Hepatocyte (in vitro differentiated cells): ENCODE results near the gene CCDC136. TPM values are rescaled to one million over a fixed set of nuclear protein-coding genes. Genes with fewer than 3 reads are reported as not detected.

Experiments
- DNase-seq: peaks from one replicate; pipeline ENCODE4 v3.0.0-alpha.2; 2016; ENCODE audit warnings: low spot score
- H2AFZ ChIP-seq: fragments of 200-600 bp; sonication (generic); 2 replicates; pipeline ENCODE4 v1.6.0; 2016; ENCODE audit warnings: antibody characterized with exemption, mild to moderate bottlenecking
- H3K27ac ChIP-seq: fragments of 200-600 bp; sonication (generic); 2 replicates; pipeline ENCODE4 v1.5.1; 2016; ENCODE audit warnings: mild to moderate bottlenecking
- H3K27me3 ChIP-seq: fragments of 200-600 bp; sonication (generic); 2 replicates; pipeline ENCODE4 v1.6.1; 2016
- H3K36me3 ChIP-seq: fragments of 200-600 bp; sonication (generic); replicated peaks from 2 replicates; pipeline ENCODE4 v1.5.1; 2016; ENCODE audit warnings: low read depth; ENCODE audit not compliant: insufficient read depth
- H3K4me1 ChIP-seq: fragments of 200-600 bp; sonication (generic); 2 replicates; pipeline ENCODE4 v1.5.1; 2016; ENCODE audit warnings: mild to moderate bottlenecking, moderate library complexity; ENCODE audit not compliant: insufficient read depth
- H3K4me2 ChIP-seq: fragments of 200-600 bp; sonication (generic); 2 replicates; pipeline ENCODE4 v1.6.0; 2016
- H3K4me3 ChIP-seq: fragments of 200-600 bp; sonication (generic); 2 replicates; pipeline ENCODE4 v1.5.1; 2016; ENCODE audit warnings: mild to moderate bottlenecking
- H3K79me2 ChIP-seq: fragments of 200-600 bp; sonication (generic); 2 replicates; pipeline ENCODE4 v1.6.0; 2017; ENCODE audit warnings: mild to moderate bottlenecking
- H3K9me2 ChIP-seq: fragments of 200-600 bp; sonication (generic); replicated peaks from 2 replicates; pipeline ENCODE4 v1.6.0; 2017; ENCODE audit warnings: mild to moderate bottlenecking; ENCODE audit not compliant: insufficient read depth
- H3K9me3 ChIP-seq: fragments of 200-600 bp; sonication (generic); 2 replicates; pipeline ENCODE4 v1.5.1; 2016; ENCODE audit warnings: low read depth, mild to moderate bottlenecking
- H4K20me1 ChIP-seq: fragments of 200-600 bp; sonication (generic); 2 replicates; pipeline ENCODE4 v1.6.0; 2016; ENCODE audit warnings: mild to moderate bottlenecking; ENCODE audit not compliant: insufficient read depth, poor library complexity, severe bottlenecking
- EZH2 ChIP-seq: fragments of 200-600 bp; sonication (generic); IDR thresholded peaks from 2 replicates; pipeline ENCODE4 v1.6.1; 2016; ENCODE audit warnings: antibody characterized with exemption, mild to moderate bottlenecking, borderline replicate concordance
- EZH2phosphoT487 ChIP-seq: fragments of 200-600 bp; sonication (generic); IDR thresholded peaks from one replicate; pipeline ENCODE4 v1.6.1; 2018; ENCODE audit warnings: antibody characterized with exemption, mild to moderate bottlenecking, low read depth, moderate library complexity; ENCODE audit not compliant: unreplicated experiment, severe bottlenecking
- WGBS: methylation state at CpG from one replicate; pipeline ENCODE4 v1.1.6; 2016; ENCODE audit warnings: low lambda C conversion rate; ENCODE audit errors: missing lambda C conversion rate; 5-methylcytosine and 5-hydroxymethylcytosine counted together
- polyA plus RNA-seq: library from polyadenylated mRNA; unstranded; fragments of >200 nt; fragmentation: Nextera tagmentation; extraction: Ambion mirVana; gene quantifications from 2 replicates; pipeline ENCODE4 v1.2.1, GENCODE V29; 2016
- total RNA-seq: library from RNA; depleted of rRNA; stranded (reverse); fragments of >200 nt; gene quantifications from 2 replicates; pipeline ENCODE4 v1.2.3, GENCODE V29; 2014
- TF ChIP-seq, protein P1 (sequence below): fragments of 200-600 bp; sonication (generic); IDR thresholded peaks from 2 replicates; pipeline ENCODE4 v1.5.1; 2016; ENCODE audit warnings: antibody characterized with exemption, mild to moderate bottlenecking; ENCODE audit not compliant: poor library complexity

CCDC136 gene
- total and polyA plus RNA-seq, 2 experiments from 2014 or later: 3.8 to 5.6 TPM

DNA sequence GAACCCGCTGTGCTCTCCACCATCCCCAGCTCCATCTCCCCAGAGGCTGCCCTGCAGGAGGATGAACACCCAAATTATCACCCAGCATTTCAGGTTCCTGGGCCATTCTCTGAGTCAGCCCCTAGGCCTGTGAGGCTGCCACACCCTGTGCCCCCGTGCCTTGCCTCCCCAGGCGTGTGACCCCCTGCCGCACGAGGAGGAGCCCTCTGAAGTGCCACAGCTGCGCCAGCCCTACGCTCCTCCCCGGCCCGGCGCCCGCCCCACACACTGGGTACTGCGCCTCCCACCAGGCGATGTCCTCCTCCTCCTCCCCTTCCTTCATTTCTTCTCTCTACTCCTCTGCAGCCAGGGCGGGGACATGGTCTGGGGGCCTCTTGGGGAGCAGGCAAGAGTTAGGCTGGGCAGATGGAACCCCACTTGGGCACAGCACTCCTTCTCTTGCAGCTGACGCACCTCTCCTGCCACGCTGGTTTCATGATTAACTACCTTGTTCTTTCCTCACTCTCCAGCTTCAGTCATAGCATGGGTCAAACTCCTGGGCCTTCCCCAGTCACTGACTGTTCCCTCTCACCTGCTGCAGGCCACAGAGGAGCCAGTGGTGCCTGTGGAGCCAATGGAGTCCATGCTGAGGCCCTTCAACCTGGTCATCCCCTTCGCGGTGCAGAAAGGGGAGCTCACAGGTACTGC is 58.2 kb downstream of the CCDC136 start:
- Histone ChIP-seq H3K4me2 (no peak overlapping the region), H4K20me1 (no peaks in the 10 kb centered on the region), H3K4me3 (no peak overlapping the region), H3K79me2 (no peaks in the 10 kb centered on the region), H3K4me1 (no peaks in the 10 kb centered on the region), H3K9me3 (no peaks in the 10 kb centered on the region), H3K36me3 (no peaks in the 10 kb centered on the region), H3K27ac (no peak overlapping the region), H3K9me2 (no peaks in the 10 kb centered on the region), H3K27me3 (no peaks in the 10 kb centered on the region), H2AFZ (no peak overlapping the region)
- WGBS: 89% methylated on average over 6 of the region's 18 CpGs
- TF ChIP-seq EZH2 (no peak), EZH2phosphoT487 (no peak)
- TF ChIP-seq, protein P1, sequence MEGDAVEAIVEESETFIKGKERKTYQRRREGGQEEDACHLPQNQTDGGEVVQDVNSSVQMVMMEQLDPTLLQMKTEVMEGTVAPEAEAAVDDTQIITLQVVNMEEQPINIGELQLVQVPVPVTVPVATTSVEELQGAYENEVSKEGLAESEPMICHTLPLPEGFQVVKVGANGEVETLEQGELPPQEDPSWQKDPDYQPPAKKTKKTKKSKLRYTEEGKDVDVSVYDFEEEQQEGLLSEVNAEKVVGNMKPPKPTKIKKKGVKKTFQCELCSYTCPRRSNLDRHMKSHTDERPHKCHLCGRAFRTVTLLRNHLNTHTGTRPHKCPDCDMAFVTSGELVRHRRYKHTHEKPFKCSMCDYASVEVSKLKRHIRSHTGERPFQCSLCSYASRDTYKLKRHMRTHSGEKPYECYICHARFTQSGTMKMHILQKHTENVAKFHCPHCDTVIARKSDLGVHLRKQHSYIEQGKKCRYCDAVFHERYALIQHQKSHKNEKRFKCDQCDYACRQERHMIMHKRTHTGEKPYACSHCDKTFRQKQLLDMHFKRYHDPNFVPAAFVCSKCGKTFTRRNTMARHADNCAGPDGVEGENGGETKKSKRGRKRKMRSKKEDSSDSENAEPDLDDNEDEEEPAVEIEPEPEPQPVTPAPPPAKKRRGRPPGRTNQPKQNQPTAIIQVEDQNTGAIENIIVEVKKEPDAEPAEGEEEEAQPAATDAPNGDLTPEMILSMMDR: no peak
- no peak for DNase-seq

DNA sequence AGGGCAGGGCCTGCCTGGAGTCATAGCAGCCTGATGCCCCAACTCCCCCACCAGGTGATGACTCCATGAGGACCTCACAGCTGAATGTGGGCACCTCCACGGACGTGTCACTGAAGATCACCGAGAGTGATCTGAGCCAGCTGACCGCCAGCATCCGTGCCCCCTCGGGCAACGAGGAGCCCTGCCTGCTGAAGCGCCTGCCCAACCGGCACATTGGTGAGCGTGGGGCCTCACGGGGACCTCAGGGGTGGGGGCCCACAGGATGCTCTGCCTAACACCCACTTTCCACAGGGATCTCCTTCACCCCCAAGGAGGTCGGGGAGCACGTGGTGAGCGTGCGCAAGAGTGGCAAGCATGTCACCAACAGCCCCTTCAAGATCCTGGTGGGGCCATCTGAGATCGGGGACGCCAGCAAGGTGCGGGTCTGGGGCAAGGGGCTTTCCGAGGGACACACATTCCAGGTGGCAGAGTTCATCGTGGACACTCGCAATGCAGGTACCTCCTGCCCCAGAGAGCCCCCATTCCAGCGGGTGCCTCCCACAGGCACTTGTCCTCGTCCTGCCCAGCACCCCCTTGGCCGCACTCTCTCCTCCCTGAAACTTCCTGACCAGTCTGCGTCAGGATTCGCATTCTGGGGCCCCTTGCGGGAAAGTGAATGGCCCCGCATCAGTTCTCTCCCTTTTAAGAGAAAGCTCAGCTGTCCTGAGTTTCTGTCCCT is 60.9 kb downstream of the CCDC136 start:
- H3K36me3 ChIP-seq: no peaks in the 10 kb centered on the region
- no peak overlapping the region for H3K27ac ChIP-seq
- no peaks in the 10 kb centered on the region for H3K4me1 ChIP-seq
- 96% methylated on average over 24 of the region's 28 CpGs for WGBS
- H3K9me3 ChIP-seq: no peaks in the 10 kb centered on the region
- H3K9me2 ChIP-seq: no peaks in the 10 kb centered on the region
- no peak overlapping the region for H2AFZ ChIP-seq
- no peaks in the 10 kb centered on the region for H4K20me1 ChIP-seq
- no peaks in the 10 kb centered on the region for H3K79me2 ChIP-seq
- TF ChIP-seq EZH2 (no peak), EZH2phosphoT487 (no peak)
- TF ChIP-seq, protein P1: no peak
- no peak overlapping the region for H3K4me2 ChIP-seq
- no peak for DNase-seq
- no peak overlapping the region for H3K4me3 ChIP-seq
- H3K27me3 ChIP-seq: no peaks in the 10 kb centered on the region

DNA sequence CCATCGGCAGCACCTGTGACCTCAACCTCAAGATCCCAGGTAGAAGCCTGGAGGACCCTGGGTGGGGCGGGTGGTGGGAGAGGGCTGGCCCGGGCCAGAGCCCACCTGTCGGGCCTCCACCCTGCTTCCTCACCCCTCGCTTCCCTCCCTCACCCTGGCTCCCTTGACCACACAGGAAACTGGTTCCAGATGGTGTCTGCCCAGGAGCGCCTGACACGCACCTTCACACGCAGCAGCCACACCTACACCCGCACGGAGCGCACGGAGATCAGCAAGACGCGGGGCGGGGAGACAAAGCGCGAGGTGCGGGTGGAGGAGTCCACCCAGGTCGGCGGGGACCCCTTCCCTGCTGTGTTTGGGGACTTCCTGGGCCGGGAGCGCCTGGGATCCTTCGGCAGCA is 62.0 kb downstream of the CCDC136 start:
- Histone ChIP-seq H2AFZ (no peak overlapping the region), H3K9me2 (no peaks in the 10 kb centered on the region), H3K79me2 (no peaks in the 10 kb centered on the region), H3K4me1 (no peaks in the 10 kb centered on the region), H3K27me3 (no peaks in the 10 kb centered on the region), H3K27ac (no peak overlapping the region), H3K4me2 (no peak overlapping the region), H3K4me3 (no peak overlapping the region), H3K9me3 (no peaks in the 10 kb centered on the region), H4K20me1 (no peaks in the 10 kb centered on the region), H3K36me3 (no peaks in the 10 kb centered on the region)
- TF ChIP-seq EZH2: no peak
- DNase-seq: no peak
- 93% methylated on average over 14 of the region's 23 CpGs for WGBS

DNA sequence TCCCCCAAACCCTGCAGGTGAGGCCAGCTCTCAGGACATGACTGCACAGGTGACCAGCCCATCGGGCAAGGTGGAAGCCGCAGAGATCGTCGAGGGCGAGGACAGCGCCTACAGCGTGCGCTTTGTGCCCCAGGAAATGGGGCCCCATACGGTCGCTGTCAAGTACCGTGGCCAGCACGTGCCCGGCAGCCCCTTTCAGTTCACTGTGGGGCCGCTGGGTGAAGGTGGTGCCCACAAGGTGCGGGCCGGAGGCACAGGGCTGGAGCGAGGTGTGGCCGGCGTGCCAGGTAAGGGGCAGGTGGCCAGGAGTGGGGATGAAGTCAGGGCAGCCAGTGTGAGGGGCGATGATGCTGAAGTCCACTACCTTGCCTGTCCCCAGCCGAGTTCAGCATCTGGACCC is 62.6 kb downstream of the CCDC136 start:
- Histone ChIP-seq H2AFZ (no peak overlapping the region), H3K4me3 (no peak overlapping the region), H3K9me3 (no peaks in the 10 kb centered on the region), H3K4me1 (no peaks in the 10 kb centered on the region), H3K4me2 (no peak overlapping the region), H3K9me2 (no peaks in the 10 kb centered on the region), H4K20me1 (no peaks in the 10 kb centered on the region), H3K79me2 (no peaks in the 10 kb centered on the region), H3K36me3 (no peaks in the 10 kb centered on the region), H3K27ac (no peak overlapping the region), H3K27me3 (no peaks in the 10 kb centered on the region)
- TF ChIP-seq EZH2phosphoT487 (no peak), EZH2 (no peak)
- TF ChIP-seq, protein P1: no peak
- WGBS: 98% methylated on average over 21 of the region's 21 CpGs
- no peak for DNase-seq
